HEK293T (cell line): ENCODE data around the gene WNT9A.

Source experiments
- BHLHE40 ChIP-seq: fragments of 450-650 bp; IDR thresholded peaks from 2 replicates; pipeline ENCODE4 v1.6.1; 2016; ENCODE audit warnings: mild to moderate bottlenecking, moderate library complexity, borderline replicate concordance
- ELF4 ChIP-seq: fragments of 450-650 bp; IDR thresholded peaks from 2 replicates; pipeline ENCODE4 v1.6.1; 2017; ENCODE audit warnings: antibody characterized with exemption
- NFRKB ChIP-seq: fragments of 450-650 bp; IDR thresholded peaks from 2 replicates; pipeline ENCODE4 v1.6.1; 2016; ENCODE audit warnings: mild to moderate bottlenecking, moderate library complexity
- SUZ12 ChIP-seq: fragments of 450-650 bp; IDR thresholded peaks from 2 replicates; pipeline ENCODE4 v1.6.1; 2016; ENCODE audit warnings: mild to moderate bottlenecking

- TF ChIP-seq NFRKB: no peak
- no peak for TF ChIP-seq ELF4
- TF ChIP-seq BHLHE40: no peak
- no peak for TF ChIP-seq SUZ12
Observed at GRCh38 chr1:227924833-227925574, 22.7 kb downstream of the WNT9A start.
